Tongue (tissue), 2 donors: ENCODE measurements around the gene AMOT. TPM values are rescaled to one million over a fixed set of nuclear protein-coding genes. Genes with fewer than 3 reads are reported as not detected.
A peak's percentile ranks its signal among the peaks of the same experiment; 100 is the strongest.

Experiments used
- DNase-seq: peaks from one replicate; pipeline ENCODE4 v3.0.0-alpha.2; 2015
- total RNA-seq: library from RNA; depleted of rRNA; stranded (reverse); fragments of >200 nt; gene quantifications from one replicate; pipeline ENCODE4 v1.2.3, GENCODE V29; 2014

Gene AMOT
- total RNA-seq, 1 donor from 2014 or later = 68.5 TPM

DNA sequence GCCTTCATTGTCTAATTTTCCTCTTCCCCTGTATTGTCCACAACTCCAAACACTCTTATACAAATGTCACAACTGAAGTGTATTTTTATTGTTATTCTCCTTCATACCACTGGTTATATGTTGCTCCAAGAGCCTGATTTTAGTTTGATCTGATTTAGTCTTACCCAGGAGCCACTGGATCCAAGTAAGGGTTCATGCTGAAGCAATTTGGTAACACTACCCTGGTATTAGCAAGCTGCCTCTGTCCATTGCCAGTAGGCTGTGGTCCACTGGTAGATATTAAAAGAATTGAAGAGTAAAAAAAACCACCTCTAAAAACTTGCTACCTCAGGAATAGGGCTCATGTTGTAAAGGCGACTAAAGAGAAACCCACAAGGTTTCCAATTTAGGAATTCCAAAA is 41.2 kb downstream of the AMOT start:
- DNase-seq = no peak

DNA sequence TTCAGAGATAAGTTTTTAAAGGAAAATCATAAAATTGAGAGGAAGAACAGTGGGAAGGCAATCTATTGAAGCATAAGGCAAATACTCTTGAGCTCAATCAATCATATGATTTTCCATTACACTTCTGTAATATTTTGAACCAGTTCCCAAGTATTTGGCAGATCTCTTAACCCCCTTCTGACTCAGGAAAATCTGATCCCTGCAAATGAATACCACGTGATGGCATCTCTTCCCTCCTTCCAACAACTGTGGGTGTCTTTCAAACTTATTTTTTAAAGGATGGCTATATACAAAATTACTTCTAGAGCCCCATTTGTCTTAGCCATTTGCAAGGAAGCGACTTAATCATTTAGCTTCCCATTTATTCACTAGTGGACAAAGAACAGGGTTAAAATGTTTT is 41.9 kb downstream of the AMOT start:
- DNase-seq = no peak

DNA sequence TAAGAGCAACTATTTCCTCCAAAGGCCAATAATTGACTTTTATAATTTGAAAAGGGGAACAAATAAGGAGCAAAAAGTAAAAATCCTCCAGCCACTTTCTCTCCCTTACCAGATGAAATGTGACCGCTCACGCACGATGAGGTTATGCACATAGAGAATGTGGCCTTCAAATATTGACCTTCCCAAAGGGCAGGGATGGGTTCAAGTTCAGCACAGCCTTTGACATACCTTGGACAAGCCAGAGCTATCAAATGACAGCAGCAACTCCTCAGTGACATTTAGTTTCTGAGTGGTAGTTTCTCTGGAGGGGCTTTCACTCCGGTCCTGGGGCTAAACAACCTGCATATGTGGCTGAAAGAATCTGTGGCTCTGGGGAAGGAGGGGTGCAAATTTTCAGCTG is 50.7 kb downstream of the AMOT start:
- DNase-seq = no peak

DNA sequence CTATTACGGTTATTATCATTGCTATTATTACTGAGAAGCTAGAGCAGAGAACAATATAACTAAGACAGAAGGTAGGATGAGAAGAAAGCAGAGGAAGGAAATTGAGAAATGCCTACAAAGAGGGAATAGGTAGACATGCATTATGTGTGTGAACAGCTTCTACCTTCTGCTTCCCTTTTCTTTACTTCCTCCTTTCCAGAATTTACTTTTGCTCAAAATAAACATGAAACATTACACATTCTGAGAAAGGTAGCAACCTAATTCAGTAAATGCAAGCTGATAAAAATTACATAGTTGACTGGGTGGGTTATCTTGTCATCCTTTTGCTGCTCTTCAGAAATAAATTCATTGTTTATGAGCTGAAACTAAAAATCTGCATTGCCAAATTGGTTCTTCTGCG is 54.6 kb downstream of the AMOT start:
- DNase-seq = no peak

DNA sequence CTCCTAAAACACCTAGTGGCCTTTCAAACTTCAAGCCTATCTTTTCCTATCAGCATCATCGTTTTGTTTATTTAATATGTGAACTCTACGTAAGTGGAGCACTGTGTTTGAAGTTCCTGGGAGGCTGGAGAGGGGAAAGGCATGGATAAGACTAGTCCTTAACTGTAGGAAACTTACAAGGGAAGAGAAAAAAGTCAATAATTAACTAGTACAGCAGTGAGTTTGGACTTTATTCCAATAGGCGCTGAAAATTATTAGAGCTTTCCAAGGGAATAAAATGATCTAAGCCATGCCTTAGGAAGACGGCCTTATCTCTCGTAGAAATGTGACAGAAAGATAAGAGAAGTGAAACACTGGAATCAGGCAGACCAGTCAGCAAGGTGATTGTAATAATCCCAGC is 55.3 kb downstream of the AMOT start:
- DNase-seq = no peak

DNA sequence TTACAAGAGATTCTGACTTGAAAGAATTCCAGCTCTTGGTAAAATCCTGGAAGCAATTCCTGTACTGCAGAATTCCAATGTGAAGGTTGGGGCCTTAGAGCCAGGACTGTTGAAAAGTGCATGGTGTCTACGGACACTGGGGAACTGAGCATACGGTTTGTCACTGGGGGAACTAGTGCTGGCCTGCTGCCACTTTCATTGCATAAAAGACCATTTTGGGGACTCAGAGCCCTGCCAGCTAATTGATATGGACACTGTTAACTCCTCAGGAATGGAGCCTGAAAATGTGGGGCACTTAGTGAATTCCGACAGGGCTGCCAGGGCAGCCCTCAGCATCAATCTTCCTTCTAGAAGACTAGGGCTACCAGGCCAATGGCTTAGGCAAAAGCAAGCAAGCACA is 55.9 kb downstream of the AMOT start:
- DNase-seq = no peak

DNA sequence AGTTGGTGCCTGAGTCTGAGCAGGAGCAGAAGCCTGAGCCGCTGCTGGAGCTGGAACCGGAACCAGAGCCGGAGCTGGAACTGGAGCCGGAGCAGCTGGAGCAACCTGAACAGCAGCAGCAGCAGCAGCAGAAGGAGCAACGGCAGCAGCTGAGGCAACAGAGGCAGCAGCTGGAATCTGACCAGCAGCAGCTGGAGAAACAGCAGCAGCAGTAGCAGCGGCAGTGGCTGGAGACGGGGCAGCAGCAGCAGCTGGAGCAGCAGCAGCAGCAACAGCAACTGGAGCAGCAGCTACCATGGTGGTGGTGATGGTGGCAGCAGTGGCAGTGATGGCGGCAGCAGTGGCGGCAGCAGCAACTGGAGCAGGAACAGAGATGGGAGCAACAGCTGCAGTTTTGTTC is 61.5 kb downstream of the AMOT start:
- peak; percentile 25 for DNase-seq

DNA sequence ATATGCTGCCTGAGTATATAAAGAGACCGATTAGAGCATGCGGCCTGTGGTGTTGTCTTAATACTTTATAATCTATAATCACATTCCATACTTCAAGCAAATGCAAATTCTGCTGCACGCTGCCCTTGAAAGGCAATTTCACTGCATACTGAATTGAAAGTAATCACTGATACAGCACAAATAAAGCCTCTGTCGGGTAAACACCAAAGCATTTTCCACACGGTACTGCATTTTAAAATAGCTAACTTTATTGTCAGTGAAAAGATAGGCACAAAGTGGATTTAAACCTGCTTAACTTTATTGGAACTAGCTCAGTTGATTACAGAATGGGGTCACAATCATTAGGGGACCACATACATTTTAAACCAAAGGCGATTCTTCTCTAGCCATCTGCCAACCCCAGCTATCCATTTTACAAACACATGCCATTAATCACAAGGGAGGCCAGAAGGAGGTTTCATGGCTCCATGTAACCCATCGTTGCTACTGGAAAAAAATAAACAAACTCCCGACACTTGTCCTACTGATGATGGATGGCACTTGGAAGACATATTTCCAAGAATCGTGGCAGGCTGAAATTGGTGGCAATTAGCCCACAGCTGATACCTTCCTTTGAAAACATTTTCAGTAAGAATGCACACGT is 65.9 kb downstream of the AMOT start:
- peak; percentile 24 for DNase-seq

DNA sequence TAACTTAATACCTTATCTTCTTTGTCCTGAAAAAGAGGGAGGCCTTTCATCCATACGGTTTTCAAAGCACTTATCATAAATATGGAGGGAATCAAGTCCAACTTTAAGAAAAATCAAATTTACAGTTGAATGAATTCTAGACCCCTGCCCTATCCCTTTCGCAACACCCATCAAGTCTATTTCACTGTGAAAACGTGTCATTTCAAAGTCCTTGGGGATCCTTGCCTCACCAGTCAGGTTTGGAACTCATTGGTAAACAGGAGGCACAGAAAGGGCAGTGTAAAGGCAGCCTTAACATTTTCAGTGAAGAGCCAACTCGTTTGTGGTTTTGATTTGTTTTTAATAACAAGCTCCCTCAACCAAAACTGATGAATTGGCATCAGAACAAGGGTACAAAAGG is 66.5 kb downstream of the AMOT start:
- no peak for DNase-seq

DNA sequence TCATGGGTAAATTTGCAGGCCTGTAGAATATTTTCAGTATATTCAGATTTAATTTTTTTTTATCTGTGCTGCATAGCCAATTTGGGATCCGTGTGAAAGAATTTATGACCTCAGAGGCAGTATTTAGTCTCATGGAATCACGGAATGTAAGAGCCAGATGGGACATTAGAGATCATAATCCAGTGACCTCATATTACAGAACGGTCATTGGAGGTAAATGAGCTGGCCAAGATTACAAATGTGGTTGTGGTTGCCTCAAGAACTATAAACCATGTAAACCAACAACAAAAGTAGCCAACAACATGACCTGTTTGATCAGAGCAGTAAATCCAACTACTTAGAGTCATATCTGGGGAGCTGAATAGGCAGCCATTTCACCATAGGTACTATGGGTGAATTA is 71.6 kb downstream of the AMOT start:
- DNase-seq = peak; percentile 10

DNA sequence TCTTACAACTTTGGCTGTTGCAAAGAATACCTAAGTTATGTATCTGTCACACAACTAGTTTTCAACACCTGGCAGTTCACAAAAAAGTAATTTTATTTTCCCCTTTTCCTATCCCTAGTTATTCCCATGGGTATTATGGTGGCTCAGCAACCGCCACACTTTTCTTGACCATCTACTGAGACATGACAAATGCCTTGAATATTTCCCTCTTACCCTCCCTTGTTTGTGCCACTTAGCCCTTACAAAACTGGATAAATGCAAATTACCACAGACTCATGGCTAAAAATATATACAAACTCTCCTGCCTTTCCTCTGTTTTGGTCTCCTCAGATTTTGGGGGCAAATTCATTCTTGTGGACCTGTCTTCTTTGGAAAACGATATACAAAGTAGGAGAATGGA is 72.1 kb downstream of the AMOT start:
- no peak for DNase-seq

DNA sequence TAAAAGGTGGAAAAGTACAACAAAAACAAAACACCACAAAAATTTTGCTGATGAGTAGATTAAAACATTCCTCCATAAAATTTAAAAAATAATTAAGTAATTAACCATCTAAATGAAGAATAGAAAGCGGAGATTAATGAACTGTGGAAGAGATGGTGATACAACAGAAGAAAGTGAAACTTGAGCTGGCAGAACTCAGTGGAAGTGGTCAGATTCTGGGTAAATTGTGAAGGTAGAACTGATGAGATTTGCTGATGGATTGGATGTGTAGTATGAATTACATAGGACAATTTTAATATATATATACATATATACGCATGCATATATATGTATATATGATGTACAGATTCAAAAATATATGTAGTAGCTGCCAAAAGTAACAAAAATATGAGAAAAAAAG is 73.9 kb downstream of the AMOT start:
- DNase-seq = no peak

DNA sequence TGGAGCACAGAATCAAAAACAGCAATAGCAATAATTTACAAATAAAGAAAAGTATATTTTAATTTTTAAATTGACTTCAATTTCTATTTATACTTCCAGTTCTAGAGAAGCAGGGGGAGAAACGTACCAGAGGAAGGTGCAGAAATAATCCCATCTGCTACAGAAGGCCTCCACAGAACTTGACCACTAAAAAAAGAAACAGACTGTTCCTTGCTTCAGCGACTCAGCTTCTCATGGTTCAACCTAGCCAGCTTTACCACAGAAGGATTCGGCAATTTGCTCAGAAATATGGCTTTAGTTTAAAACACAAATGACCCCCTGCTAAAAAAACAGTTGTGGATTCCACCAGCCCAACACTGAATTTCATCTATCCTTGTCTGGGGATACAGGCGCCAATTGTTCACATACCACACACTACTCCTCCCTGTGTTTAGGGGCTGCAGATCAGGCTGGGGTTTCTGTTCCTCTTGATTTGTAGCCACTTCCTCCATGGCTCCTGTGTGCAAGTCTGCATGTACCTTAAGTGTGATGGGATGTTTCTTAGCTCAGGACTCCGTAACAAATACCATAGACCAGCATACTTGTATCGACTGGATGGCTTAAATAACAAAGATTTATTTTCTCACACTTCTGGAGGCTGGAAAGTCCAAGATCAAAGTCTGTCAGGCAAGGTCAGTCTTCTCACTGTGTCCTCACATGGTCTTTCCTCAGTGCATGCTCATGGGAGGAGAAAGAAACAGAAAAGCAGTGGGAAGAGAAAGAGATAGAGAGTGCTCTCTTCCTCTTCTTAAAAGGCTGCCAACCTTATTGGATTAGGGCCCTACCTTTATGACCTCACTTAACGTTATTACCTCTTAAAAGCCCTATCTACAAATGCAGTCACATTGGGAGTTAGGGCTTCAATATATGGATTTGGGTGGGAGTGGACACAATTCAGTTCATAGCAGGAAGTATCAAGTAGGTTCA is 79.1 kb downstream of the AMOT start:
- no peak for DNase-seq

DNA sequence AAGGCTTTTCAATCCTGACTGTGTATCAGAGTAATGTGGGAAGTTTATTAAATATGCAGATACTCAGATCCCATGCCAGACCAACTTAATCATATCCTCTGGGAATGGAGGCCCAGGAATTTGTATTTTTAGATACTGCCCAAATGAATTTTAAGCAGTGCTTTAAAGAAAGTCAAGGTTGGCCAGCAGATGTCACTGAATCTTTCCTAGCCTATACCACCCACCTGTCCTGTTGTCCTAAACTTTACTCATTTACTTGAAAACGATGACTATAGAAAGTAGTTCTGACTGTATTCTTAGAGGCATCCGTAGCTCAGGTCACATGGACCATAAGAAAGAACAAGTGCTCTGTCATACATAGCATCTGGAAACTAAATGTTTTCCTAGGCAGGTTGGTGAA is 79.9 kb downstream of the AMOT start:
- DNase-seq = no peak

DNA sequence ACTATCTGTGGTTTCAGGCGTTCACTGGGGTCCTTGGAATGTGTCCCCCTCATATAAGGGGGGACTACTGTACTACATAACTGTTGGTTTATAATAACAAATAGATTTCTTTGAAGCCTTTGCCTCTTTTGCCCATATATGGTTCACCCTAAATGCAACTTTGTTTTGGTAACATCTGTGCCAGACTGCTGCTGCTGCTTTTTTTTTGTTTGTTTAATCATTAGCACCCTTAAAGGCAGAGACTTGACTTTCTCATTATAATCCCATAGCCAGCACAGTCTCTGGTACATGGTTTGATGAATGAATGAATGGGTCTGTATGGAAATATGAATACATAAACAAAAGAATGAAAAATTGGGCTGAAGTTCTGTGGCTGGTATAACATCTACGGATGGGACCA is 80.7 kb downstream of the AMOT start:
- no peak for DNase-seq

DNA sequence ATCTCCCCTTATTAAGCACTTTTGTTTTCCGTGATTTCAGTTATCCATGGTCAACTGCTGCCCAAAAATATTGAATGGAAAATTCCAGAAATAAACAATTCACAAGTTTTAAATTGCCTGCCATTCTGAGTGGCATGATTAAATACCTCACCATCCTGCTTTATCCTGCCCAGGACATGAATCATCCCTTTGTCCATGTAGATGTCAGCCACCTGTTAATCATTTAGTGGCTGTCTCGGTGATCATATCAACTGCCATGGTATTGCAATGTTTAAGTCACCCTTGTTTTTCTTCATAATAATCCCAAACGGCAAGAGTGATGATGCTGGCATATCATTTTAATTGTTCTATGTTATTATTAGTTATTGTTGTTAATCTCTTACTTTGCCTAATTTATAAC is 81.1 kb downstream of the AMOT start:
- DNase-seq = no peak

DNA sequence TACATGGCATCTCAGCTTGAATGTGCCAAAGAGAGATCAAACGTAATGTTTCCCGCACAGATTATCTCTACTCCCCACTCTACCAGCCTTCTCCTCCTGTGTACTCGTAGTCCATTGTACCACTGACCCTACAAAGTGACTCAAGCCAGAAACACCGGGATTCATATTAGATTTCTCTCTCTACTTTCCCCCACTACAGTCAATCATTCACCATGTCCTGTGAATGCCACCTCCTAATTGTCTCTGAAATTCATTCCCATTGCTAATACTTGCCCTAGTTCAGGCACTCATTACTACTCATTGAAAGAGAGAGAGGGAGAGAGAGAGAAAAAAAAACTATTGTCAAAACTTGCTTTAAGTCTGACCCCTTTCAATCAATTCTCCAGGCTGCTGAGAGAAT is 82.7 kb downstream of the AMOT start:
- no peak for DNase-seq

DNA sequence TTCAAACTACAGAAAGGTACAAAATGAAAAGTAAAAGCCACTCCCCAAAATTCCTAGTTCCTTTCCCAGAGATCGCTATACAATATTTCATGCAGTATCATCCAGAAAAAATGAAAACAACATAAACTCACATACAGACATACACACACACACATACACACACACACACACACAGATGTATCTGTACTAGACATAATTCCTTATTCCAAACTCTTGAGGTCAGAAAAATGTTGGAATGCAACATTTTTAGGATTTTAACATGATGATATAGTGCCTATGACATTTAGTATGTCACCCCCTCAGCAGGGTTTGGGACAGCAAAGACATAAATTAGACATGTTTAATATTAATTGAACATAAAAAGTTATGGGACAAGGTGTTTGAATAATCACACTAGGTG is 87.5 kb downstream of the AMOT start:
- no peak for DNase-seq

DNA sequence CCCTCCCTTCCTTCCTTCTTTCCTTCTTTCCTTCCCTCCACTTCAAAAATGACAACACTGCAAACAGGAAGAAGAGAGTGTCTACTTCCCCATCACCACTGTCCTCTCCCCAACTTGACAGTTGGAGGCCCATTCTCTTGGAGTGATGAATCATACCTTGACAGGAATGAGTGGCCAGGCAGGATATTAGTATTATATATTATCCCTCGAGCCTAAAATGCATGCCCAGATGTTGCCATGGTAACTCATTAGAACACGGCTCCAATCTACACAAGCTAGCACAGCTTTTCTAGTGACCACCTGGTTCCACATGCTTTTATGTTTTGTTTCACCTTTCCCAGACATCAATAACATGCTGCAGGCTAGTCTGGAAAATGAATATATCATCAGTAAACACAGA is 89.6 kb downstream of the AMOT start:
- DNase-seq = no peak

DNA sequence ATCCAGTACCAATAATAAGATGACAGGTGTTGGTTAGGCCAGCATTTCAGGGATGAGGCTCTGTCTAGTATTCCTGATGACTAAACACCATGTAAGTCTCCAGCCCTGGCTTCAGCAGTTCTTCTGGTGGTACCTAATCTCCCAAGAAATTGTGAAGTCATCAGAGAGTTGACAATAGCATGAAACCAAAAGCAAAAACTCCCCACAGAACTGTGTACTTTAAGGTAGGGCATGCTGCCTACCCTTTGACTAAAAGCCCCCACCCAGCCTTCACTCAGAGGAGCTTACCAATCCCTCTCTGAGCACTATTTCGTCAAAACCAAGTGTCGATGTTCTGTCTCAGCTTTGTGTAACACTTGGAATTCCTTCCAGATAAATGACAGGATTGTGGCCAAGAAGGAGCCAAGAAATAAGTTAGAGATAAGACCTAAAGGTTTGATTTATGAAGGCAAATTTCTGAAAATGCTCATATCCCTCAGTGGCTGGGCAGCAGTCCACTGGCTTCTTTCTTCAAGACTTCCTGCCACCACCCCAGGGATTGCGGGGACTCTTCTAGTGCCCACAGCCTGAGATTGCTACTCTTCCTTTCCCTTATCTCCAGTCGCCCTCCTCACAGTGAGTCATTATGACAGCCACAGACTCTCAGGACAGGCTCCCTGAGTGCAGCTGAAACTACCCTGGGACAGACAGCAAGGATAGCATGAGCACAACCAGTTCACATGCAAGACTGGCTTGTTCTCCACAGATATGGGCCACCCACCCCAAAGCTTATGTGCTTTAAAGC is 93.6 kb downstream of the AMOT start:
- no peak for DNase-seq

DNA sequence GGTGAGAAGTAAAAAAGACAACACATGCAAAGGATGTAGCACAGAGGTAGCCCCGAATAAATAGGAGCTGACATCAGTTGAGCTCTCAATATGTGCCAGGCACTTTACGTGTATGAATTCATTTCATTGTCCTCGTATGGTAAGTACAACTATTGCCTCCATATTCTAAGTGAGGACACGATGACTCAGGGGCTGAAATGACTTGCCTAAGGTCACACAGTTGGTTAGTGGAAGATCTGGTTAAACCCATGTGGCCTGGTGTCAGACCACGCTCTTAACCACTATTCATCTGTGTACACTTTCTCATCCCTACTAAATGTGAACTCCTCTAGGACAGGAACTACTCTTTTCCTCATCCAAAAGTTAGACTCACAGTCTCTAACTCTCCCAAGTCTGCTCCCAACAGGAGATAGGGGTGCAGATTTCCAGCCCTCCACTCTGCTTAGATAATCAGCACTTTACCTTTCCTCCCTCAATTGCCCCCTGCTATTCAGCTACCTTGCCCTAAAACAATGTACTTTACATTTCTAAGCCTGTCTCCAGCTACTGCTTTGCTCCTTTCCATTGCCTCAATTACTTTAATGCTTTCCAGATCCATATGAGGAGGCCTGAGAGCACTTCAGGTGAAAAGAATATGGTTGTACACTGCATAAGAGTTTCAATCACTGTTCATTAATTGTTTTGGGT is 102.1 kb downstream of the AMOT start:
- no peak for DNase-seq

DNA sequence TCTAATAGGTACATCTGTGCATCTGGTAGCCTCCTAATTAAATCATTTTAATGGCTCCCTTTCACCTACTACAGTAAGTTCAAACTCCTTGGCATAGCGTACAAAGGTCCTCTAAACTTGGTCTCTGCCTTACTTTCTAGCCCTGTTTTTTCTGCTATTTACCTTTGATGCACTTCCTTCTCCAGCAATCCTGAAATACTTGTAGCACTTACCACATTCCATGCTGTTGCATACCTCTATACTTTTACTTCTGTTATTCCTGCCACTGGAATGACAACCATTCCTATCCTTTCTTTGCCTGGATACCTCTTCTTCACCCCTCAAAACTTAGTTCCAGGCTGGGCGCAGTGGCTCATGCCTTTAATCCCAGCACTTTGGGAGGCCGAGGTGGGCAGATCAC is 104.3 kb downstream of the AMOT start:
- DNase-seq = no peak

DNA sequence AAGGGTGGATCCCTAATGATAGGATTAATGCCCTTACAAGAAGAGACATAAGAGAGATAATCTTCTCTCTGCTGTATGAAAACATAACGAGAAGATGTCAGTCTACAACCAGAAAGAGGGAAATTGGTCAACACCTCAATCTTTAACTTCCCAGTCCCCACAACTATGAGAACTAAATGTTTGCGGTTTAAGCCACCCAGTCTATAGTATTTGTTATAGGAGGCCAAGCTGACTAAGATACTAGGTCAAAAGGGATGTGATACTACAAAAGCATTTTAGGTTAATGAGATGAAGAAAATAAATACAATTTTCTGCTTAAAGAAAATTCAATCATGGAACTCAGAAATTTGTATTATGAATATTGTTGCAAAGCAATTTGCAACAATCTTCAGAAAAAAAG is 105.5 kb downstream of the AMOT start:
- no peak for DNase-seq
